OCI-LY1 (cell line): ENCODE results near the gene UBA6.

ENCODE experiments used
- H2AFZ ChIP-seq: fragments of 200-600 bp; sonication (generic), shearing (Covaris generic); 2 replicates; pipeline ENCODE4 v1.6.0; 2014; ENCODE audit warnings: antibody characterized with exemption, mild to moderate bottlenecking, low read length
- H3F3A ChIP-seq: fragments of 200-600 bp; sonication (generic), shearing (Covaris generic); 2 replicates; pipeline ENCODE4 v1.6.0; 2014; ENCODE audit warnings: mild to moderate bottlenecking, antibody characterized with exemption, low read length, moderate library complexity; ENCODE audit not compliant: insufficient read depth
- H3K27ac ChIP-seq: fragments of 200-600 bp; sonication (generic); 2 replicates; pipeline ENCODE4 v1.5.1; 2014; ENCODE audit warnings: low read length, mixed run types, mild to moderate bottlenecking, low read depth; ENCODE audit not compliant: poor library complexity, severe bottlenecking
- H3K27me3 ChIP-seq: fragments of 200-600 bp; sonication (generic); 2 replicates; pipeline ENCODE4 v1.6.0; 2014; ENCODE audit warnings: antibody characterized with exemption, mild to moderate bottlenecking, low read length, moderate library complexity; ENCODE audit not compliant: insufficient read depth
- H3K36me3 ChIP-seq: fragments of 200-600 bp; sonication (generic); 2 replicates; pipeline ENCODE4 v1.6.1; 2014; ENCODE audit warnings: mild to moderate bottlenecking, antibody characterized with exemption, low read length, moderate library complexity, mixed read lengths; ENCODE audit not compliant: insufficient read depth
- H3K4me1 ChIP-seq: fragments of 200-600 bp; sonication (generic); 2 replicates; pipeline ENCODE4 v1.5.1; 2014; ENCODE audit warnings: mild to moderate bottlenecking, low read length, moderate library complexity; ENCODE audit not compliant: insufficient read depth, severe bottlenecking
- H3K4me2 ChIP-seq: fragments of 200-600 bp; sonication (generic), shearing (Covaris generic); 2 replicates; pipeline ENCODE4 v1.6.1; 2014; ENCODE audit warnings: low read length
- H3K4me3 ChIP-seq: fragments of 200-600 bp; sonication (generic); 2 replicates; pipeline ENCODE4 v1.5.1; 2014; ENCODE audit warnings: low read length, low read depth, mild to moderate bottlenecking, mixed read lengths; ENCODE audit not compliant: poor library complexity, severe bottlenecking
- H3K79me2 ChIP-seq: fragments of 200-600 bp; shearing (Covaris generic); 2 replicates; pipeline ENCODE4 v1.6.1; 2016; ENCODE audit warnings: mixed run types, low read length, mixed read lengths; ENCODE audit not compliant: insufficient read depth
- H3K9ac ChIP-seq: fragments of 200-600 bp; sonication (generic), shearing (Covaris generic); 2 replicates; pipeline ENCODE4 v1.6.1; 2014; ENCODE audit warnings: mild to moderate bottlenecking, low read length, mixed read lengths
- H3K9me2 ChIP-seq: fragments of 200-600 bp; sonication (generic), shearing (Covaris generic); 2 replicates; pipeline ENCODE4 v1.6.1; 2014; ENCODE audit warnings: low read depth, mild to moderate bottlenecking, low read length, mixed read lengths
- H3K9me3 ChIP-seq: fragments of 200-600 bp; shearing (Covaris generic); 2 replicates; pipeline ENCODE4 v1.6.1; 2014; ENCODE audit warnings: low read length, mixed read lengths
- H4K20me1 ChIP-seq: fragments of 200-600 bp; sonication (generic), shearing (Covaris generic); 2 replicates; pipeline ENCODE4 v1.6.0; 2016; ENCODE audit warnings: mild to moderate bottlenecking, low read length; ENCODE audit not compliant: insufficient read depth
- EZH2 ChIP-seq: fragments of 200-600 bp; sonication (generic), shearing (Covaris generic); IDR thresholded peaks from 2 replicates; pipeline ENCODE4 v1.8.0; 2017; ENCODE audit warnings: borderline replicate concordance, mixed run types, mild to moderate bottlenecking, antibody characterized with exemption, low read length, moderate library complexity, mixed read lengths
- TF ChIP-seq, protein P1 (sequence below): fragments of 200-600 bp; sonication (generic), shearing (Covaris generic); IDR thresholded peaks from 2 replicates; pipeline ENCODE4 v1.5.1; 2017; ENCODE audit warnings: mild to moderate bottlenecking, antibody characterized with exemption, low read length, moderate library complexity, mixed read lengths

The UBA6 gene

GRCh38 chr4:67700116-67700737, 728 bp downstream of the UBA6 start:
- 0 out of 2 replicates have a peak, but pooled peaks cover 7% of the 10 kb centered on the region for H3F3A ChIP-seq
- H3K9ac ChIP-seq, result peak overlapping the region; percentile 88
- TF ChIP-seq, protein P1, sequence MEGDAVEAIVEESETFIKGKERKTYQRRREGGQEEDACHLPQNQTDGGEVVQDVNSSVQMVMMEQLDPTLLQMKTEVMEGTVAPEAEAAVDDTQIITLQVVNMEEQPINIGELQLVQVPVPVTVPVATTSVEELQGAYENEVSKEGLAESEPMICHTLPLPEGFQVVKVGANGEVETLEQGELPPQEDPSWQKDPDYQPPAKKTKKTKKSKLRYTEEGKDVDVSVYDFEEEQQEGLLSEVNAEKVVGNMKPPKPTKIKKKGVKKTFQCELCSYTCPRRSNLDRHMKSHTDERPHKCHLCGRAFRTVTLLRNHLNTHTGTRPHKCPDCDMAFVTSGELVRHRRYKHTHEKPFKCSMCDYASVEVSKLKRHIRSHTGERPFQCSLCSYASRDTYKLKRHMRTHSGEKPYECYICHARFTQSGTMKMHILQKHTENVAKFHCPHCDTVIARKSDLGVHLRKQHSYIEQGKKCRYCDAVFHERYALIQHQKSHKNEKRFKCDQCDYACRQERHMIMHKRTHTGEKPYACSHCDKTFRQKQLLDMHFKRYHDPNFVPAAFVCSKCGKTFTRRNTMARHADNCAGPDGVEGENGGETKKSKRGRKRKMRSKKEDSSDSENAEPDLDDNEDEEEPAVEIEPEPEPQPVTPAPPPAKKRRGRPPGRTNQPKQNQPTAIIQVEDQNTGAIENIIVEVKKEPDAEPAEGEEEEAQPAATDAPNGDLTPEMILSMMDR, result no peak
- TF ChIP-seq EZH2, result no peak
- H3K27ac ChIP-seq, result peak overlapping the region; percentile 60
- peaks cover 69% of the 10 kb centered on the region for H3K79me2 ChIP-seq
- no peak overlapping the region for H2AFZ ChIP-seq
- H3K4me1 ChIP-seq, result peaks cover 28% of the 10 kb centered on the region
- H3K9me2 ChIP-seq, result no peaks in the 10 kb centered on the region
- H3K36me3 ChIP-seq, result peaks cover 28% of the 10 kb centered on the region
- no peaks in the 10 kb centered on the region for H3K27me3 ChIP-seq
- peak overlapping the region; percentile 87 for H3K4me2 ChIP-seq
- H3K9me3 ChIP-seq, result 0 out of 2 replicates have a peak, but pooled peaks cover 2% of the 10 kb centered on the region
- H3K4me3 ChIP-seq, result peak overlapping the region; percentile 94
- no peaks in the 10 kb centered on the region for H4K20me1 ChIP-seq

DNA sequence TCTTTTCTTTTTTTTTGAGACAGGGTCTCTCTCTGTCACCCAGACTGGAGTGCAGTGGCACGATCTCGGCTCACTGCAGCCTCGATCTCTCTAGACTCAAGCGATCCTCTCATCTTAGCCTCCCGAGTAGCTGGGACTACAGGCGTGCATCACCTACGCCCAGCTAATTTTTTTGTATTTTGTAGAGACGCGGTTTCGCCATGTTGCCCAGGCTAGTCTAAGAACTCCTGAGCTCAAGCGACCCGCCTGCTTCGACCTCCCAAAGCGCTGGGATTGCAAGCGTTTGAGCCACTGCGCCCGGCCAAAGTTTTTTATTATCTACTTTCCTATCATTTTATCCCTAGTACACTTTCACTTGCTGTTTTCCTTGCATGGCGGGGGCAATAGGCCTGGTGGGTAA, 1.4 kb downstream of the UBA6 start:
- TF ChIP-seq, protein P1, result no peak
- no peak for TF ChIP-seq EZH2
- Histone ChIP-seq H4K20me1 (no peaks in the 10 kb centered on the region), H3K9me3 (0 out of 2 replicates have a peak, but pooled peaks cover 2% of the 10 kb centered on the region), H3K4me2 (peak overlapping the region; percentile 87), H3F3A (0 out of 2 replicates have a peak, but pooled peaks cover 7% of the 10 kb centered on the region), H3K9ac (peak overlapping the region; percentile 88), H3K79me2 (peaks cover 64% of the 10 kb centered on the region), H3K27ac (peak overlapping the region; percentile 3), H3K4me1 (peaks cover 28% of the 10 kb centered on the region), H3K4me3 (peak overlapping the region; percentile 94), H3K9me2 (no peaks in the 10 kb centered on the region), H2AFZ (no peak overlapping the region), H3K27me3 (no peaks in the 10 kb centered on the region), H3K36me3 (peaks cover 28% of the 10 kb centered on the region)

DNA sequence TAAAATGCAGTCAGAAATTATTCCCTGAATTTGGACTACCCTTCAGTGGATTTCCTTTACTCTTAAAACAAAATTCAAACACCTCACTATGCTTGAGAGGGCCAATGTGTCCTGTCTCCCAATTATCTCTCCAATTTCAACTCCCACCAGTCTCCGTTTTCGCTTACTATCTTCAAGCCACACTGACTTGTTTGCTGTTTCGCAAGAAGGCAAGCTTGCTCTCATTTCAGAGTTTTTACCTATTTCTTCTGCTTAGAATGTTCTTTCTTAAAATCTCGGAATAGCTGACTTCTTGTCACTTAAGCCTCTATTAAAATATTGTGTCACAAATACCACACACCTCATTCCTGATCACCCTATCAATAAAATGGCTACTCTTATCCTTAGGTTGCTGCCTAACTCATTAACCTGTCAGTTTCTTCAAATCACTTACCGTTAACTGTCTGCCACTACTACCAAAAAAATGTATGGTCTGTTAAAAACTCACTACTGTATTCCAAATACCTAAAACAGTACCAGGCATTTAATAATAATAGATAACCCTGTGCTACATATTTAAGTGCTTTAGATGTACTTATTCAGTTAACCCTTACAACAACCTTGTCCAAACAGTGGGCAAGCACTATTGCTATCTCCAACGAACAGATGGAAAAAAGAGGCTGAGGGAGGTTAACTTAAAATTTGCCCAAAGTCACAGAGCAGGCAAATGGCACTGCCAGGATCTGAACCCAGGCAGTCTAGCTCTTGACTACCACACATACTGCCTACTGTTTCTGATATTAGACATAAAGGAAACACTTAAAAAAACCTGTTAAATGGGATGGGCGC, 2.9 kb downstream of the UBA6 start:
- Histone ChIP-seq H3K27ac (no peak overlapping the region), H3K9ac (no peak overlapping the region), H3K4me1 (peaks cover 28% of the 10 kb centered on the region), H3K36me3 (peaks cover 20% of the 10 kb centered on the region), H3K9me2 (no peaks in the 10 kb centered on the region), H3K9me3 (no peaks in the 10 kb centered on the region), H2AFZ (no peak overlapping the region), H3K4me2 (0 out of 2 replicates have a peak overlapping the region, but pooled peaks have one; percentile 6), H3K79me2 (peaks cover 54% of the 10 kb centered on the region), H4K20me1 (no peaks in the 10 kb centered on the region), H3K4me3 (no peak overlapping the region), H3F3A (0 out of 2 replicates have a peak, but pooled peaks cover 7% of the 10 kb centered on the region), H3K27me3 (no peaks in the 10 kb centered on the region)
- TF ChIP-seq EZH2, result no peak
- TF ChIP-seq, protein P1, result no peak
